Effector memory CD8-positive, alpha-beta T cell (primary cell): Measurements from ENCODE around the gene TSNAXIP1.
A peak's percentile ranks its signal among the peaks of the same experiment; 100 is the strongest.

Experiments used
- ATAC-seq: fragments of 150-1000 bp; cut with Tn5 transposase; replicated peaks from 2 replicates; pipeline ENCODE4 v1.10.0; 2021; ENCODE audit warnings: mild to moderate bottlenecking, moderate library complexity
- DNase-seq, 3 experiments: peaks; one replicate each; pipeline ENCODE4 v3.0.0; 2021
- H3K27ac Mint-ChIP-seq, 2 donors: one replicate each; pipeline ENCODE4 v1.8.0; 2022; ENCODE audit warnings: mild to moderate bottlenecking in 2 of 2, mixed read lengths in 2 of 2, moderate library complexity in 2 of 2
- H3K27me3 Mint-ChIP-seq, 2 donors: one replicate each; pipeline ENCODE4 v1.8.0; 2022; ENCODE audit warnings: mixed read lengths in 2 of 2
- H3K36me3 Mint-ChIP-seq: one replicate; pipeline ENCODE4 v1.8.0; 2022; ENCODE audit warnings: mild to moderate bottlenecking, moderate library complexity, mixed read lengths; ENCODE audit not compliant: insufficient read depth
- H3K4me1 Mint-ChIP-seq, 2 donors: one replicate each; pipeline ENCODE4 v1.8.0; 2022; ENCODE audit warnings: low read depth in 2 of 2, mixed read lengths in 2 of 2
- H3K4me3 Mint-ChIP-seq, 2 donors: one replicate each; pipeline ENCODE4 v1.8.0; 2022; ENCODE audit warnings: mild to moderate bottlenecking in 2 of 2, mixed read lengths in 2 of 2, moderate library complexity in 2 of 2
- H3K9me3 Mint-ChIP-seq, 2 donors: one replicate each; pipeline ENCODE4 v1.8.0; 2022; ENCODE audit warnings: mixed read lengths in 2 of 2

TSNAXIP1 gene

DNA sequence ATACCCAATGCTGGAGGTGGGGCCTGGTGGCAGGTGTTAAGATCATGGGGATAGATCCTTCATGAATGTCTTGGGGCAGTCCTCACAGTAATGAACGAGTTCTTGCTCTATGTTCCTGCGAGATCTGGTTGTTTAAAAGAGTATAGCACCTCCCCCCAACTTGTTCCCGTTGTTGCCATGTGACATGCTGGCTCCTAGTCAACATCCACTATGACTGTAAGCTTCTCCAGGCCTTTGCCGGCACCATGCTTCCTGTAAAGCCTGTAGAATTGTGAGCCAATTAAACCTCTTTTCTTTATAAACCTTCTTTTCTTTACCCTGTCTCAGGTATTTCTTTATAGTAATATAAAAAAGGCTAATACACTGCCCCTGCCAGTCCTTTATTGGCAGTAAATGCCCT lies 33.6 kb upstream of the TSNAXIP1 start:
- Mint-ChIP-seq H3K4me3 (no peak overlapping the region), H3K4me1 (peaks cover 5 to 7% of the 10 kb centered on the region in 2 donors), H3K36me3 (peaks cover 31% of the 10 kb centered on the region), H3K9me3 (no peaks in the 10 kb centered on the region), H3K27ac (no peak overlapping the region), H3K27me3 (no peaks in the 10 kb centered on the region)
- ATAC-seq: no peak
- DNase-seq: no peak

DNA sequence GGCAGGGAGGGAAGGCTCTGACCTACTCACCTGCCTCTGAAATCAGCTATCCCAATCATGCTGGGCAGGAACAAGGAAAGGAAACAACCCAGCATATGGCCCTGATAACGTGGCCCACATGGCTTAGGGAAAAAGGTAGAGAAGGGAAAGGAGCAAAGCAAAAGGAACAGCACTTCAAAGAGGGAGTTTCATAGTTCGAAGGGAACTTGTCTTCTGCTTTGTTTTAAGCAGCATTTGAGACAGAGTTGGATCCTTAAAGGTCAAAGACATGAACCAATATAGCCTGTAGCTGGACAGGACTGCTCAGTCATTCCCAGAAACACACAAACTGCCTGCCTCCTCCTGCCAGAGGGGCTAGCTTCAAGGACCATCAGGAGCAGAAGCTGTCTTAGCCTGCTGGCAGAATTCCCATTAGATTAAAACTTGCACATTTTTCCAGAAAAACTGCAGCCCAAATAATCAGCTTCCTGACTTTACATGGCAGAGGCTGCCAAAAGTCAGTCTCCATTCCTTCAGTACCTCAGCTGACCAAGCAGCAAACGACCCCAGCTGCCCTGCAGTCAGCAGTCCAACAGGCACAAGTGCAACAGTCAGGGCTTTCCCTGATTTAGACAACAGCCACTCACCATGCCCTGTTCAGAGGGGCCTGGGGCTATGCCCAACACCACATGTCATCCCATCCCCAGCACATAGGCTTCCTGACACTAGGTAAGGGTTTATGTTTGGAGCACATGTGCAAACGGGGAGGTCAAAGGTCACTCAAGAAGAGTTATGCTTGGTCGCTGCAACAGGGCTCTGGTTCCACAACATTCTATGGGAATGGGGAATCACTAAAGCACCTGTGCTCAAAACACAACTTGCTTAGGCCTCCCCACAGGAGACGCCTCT lies 32.9 kb upstream of the TSNAXIP1 start:
- H3K9me3 Mint-ChIP-seq: no peaks in the 10 kb centered on the region
- H3K27me3 Mint-ChIP-seq: no peaks in the 10 kb centered on the region
- DNase-seq (no peak), ATAC-seq (no peak)
- peaks cover 5 to 7% of the 10 kb centered on the region in 2 donors for H3K4me1 Mint-ChIP-seq
- H3K4me3 Mint-ChIP-seq: no peak overlapping the region
- H3K27ac Mint-ChIP-seq: peak overlapping the region in 1 of 2 donors; percentile 20
- H3K36me3 Mint-ChIP-seq: peaks cover 30% of the 10 kb centered on the region

DNA sequence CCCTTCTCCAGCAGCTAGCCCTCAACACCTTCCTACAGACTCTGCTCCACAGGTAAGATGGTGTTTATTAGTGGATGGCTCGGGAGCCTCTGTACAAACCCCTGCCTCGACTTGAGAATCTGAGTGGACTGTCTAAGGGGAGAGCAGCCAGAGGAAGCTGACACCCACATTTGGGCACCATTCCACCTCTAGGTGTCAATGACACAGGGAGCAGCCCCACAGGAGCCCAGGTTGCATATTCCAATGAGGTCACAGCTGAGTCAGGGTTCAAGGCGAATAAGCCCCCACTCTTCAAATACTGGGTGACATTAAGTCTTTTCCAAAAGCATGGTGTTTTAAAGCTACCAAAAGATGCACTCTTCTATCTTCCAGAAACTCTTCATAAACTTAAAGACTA lies 32.2 kb upstream of the TSNAXIP1 start:
- Mint-ChIP-seq H3K4me3 (no peak overlapping the region), H3K9me3 (no peaks in the 10 kb centered on the region), H3K36me3 (peaks cover 24% of the 10 kb centered on the region), H3K4me1 (peaks cover 5 to 7% of the 10 kb centered on the region in 2 donors), H3K27me3 (no peaks in the 10 kb centered on the region), H3K27ac (peak overlapping the region in 1 of 2 donors; percentile 20)
- ATAC-seq (no peak), DNase-seq (no peak)

DNA sequence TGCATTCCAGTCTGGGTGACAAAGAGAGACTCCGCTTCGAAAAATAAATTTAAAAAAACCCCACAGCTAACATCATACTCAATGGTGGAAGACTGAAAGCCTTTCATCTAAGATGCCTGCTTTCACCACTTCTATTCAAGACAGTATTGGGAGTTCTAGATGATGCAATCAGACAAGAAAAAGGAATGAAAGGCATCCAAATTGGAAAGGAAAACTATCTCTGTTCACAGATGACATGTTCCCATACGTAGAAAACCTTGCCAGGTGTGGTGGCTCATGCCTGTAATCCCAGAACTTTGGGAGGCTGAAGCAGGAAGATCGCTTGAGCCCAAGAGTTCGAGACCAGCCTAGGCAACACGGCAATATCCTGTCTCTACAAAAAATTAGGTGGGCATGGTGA lies 31.4 kb upstream of the TSNAXIP1 start:
- DNase-seq (no peak), ATAC-seq (no peak)
- no peak overlapping the region for H3K27ac Mint-ChIP-seq
- H3K4me1 Mint-ChIP-seq: peaks cover 8 to 12% of the 10 kb centered on the region in 2 donors
- H3K36me3 Mint-ChIP-seq: peaks cover 27% of the 10 kb centered on the region
- H3K4me3 Mint-ChIP-seq: no peak overlapping the region
- no peaks in the 10 kb centered on the region for H3K9me3 Mint-ChIP-seq
- no peaks in the 10 kb centered on the region for H3K27me3 Mint-ChIP-seq

DNA sequence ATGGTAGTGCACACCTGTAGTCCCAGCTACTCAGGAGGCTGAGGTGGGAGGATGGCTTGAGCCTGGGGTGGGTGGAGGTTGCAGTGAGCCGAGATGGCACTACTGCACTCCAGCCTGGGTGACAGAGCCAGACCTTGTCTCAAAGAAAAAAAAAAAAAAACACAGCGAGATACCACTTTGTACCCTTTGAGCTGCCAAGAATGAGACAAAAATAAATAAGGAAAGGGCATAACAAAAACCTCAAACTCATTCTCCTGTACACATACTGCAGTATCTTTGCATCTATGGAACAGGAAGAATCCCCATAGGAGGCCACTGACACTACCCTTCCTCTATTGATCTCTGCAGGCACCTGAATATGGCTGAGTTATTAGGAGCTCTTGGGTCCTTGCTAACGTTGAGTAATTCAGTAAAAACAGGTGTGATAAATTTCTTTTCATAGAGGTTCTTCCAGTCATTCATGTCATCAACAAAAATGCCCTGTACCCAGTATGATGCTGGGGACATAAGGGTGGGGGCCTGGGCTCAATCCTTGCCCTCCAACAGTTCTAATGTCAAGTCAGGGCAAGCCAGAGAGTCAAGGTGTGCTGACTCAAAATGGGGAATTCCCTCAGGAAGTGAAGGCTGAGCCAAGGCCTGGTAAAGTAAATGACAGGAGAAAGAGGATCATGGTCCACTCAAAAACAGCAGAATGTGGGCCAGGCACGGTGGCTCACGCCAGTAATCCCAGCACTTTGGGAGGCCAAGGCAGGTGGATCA lies 27.3 kb upstream of the TSNAXIP1 start:
- ATAC-seq (no peak), DNase-seq (no peak)
- Mint-ChIP-seq H3K27ac (peak overlapping the region in 1 of 2 donors; percentile 44), H3K36me3 (peaks cover 4% of the 10 kb centered on the region), H3K4me3 (no peak overlapping the region), H3K27me3 (no peaks in the 10 kb centered on the region), H3K4me1 (peaks cover 21% of the 10 kb centered on the region in 2 donors), H3K9me3 (no peaks in the 10 kb centered on the region)

DNA sequence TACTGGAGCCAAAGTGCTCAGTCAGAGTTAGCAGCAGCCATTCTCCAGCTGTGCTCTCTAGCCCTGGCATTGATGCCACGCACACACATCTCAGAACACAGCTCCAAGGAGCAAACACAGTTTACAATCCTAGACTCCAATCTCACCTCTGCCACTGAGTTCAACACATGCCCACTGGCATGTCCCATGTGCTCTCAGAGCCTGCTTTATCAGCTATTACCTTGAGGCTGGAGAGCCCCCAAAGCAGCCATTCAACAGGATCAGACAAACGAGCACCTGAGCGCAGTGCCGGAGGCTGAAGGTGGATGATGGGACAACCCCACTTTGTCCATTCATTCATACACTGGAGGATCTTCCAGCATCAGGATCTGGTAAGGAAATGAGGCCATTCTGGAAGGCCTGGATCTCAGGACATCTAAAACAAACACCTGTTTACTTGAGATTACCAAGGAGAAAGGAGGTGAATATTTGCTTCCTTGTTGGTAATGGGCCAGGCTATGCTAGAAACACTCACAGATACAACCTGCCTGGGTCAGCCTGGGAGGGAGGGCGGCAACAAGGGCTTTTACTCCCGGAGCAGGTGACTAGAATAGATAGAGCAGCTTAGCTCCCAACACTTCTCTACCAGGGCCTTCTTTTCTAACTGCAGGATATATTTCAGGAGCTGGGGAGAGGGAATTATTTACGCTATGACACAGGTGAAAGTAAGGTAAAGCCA lies 25.7 kb upstream of the TSNAXIP1 start:
- H3K9me3 Mint-ChIP-seq: no peaks in the 10 kb centered on the region
- peaks cover 16 to 19% of the 10 kb centered on the region in 2 donors for H3K4me1 Mint-ChIP-seq
- ATAC-seq (no peak), DNase-seq (no peak)
- peaks cover 8% of the 10 kb centered on the region for H3K36me3 Mint-ChIP-seq
- peak overlapping the region in 1 of 2 donors; percentile 28 for H3K4me3 Mint-ChIP-seq
- peak overlapping the region; percentile 86 for H3K27ac Mint-ChIP-seq
- H3K27me3 Mint-ChIP-seq: no peaks in the 10 kb centered on the region

DNA sequence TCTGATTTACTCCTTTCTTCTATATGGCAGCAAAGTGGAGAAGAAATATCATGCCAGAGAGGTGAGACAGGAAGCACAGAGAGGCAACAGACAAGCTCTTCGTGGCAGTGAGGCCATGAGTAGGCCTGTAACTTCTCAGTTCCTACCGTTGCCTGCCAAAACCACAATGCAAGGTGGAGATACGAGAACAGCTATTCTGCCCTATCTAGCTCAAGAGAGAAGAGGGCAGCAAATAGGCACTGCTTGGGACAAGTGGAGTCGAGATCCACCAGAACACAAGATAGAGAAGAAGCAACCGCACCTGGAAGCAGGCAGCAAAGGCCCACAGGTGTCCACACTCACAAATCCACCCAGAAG lies 25.1 kb upstream of the TSNAXIP1 start:
- peak; percentile 42 for ATAC-seq
- Mint-ChIP-seq H3K9me3 (no peaks in the 10 kb centered on the region), H3K4me1 (peaks cover 16 to 20% of the 10 kb centered on the region in 2 donors), H3K36me3 (peaks cover 8% of the 10 kb centered on the region), H3K4me3 (peak overlapping the region in 1 of 2 donors; percentile 28), H3K27me3 (no peaks in the 10 kb centered on the region), H3K27ac (peak overlapping the region; percentile 86)
- DNase-seq: no peak

DNA sequence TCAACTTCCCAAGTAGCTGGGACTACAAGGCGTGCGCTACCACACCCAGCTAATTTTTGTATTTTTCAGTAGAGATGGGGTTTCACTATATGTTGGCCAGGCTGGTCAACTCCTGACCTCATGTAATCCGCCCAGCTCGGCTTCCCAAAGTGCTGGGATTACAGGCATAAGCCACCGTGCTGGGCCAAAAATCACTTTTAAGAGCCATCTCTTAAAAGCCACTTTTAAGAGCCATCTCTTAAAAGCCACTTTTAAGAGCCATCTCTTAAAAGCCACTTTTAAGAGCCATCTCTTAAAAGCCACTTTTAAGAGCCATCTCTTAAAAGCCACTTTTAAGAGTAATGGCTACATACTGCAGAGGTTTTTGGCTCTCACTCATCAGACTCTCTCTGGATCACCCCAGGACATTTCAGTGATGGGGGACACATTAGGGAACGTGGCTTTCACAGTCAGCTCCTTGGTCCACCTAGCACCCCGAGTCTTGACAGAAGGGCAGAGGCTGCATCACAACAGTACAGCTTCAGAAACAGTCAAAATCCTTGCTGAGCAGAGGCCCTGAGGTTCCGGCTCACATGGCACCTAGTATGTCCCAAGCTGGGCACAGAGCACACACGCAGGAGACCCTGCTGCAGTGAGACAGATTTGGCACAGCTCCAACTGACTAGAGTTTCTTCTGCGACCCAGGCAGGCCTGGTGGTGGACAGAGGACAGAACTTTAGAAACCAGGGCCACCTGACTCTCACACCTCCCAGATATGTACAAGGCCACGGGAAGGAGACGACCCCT lies 23.9 kb upstream of the TSNAXIP1 start:
- Mint-ChIP-seq H3K36me3 (peaks cover 11% of the 10 kb centered on the region), H3K9me3 (no peaks in the 10 kb centered on the region), H3K4me1 (peaks cover 16 to 20% of the 10 kb centered on the region in 2 donors), H3K27me3 (no peaks in the 10 kb centered on the region), H3K4me3 (no peak overlapping the region), H3K27ac (no peak overlapping the region)
- DNase-seq: no peak
- ATAC-seq: no peak

DNA sequence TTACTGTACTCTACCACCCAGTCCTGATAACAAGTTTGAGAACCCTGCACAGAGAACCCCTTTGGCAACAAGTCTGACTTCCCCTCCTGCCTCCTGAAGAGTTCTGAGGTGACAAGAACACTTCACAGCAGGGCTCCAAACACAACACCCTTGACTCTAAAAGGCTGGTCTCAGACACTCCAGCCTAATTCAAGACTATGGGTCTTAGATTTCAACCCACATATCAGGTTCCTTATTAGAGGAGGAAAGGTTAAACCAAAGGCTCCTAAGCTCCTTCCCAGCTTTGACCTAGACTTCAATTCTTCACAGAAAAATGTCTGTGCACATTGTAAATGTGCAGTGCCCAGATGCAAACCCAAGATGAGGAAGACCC lies 23.4 kb upstream of the TSNAXIP1 start:
- Mint-ChIP-seq H3K4me1 (peaks cover 16 to 20% of the 10 kb centered on the region in 2 donors), H3K27me3 (no peaks in the 10 kb centered on the region), H3K36me3 (peaks cover 11% of the 10 kb centered on the region), H3K27ac (no peak overlapping the region), H3K4me3 (no peak overlapping the region), H3K9me3 (no peaks in the 10 kb centered on the region)
- DNase-seq (no peak), ATAC-seq (no peak)

DNA sequence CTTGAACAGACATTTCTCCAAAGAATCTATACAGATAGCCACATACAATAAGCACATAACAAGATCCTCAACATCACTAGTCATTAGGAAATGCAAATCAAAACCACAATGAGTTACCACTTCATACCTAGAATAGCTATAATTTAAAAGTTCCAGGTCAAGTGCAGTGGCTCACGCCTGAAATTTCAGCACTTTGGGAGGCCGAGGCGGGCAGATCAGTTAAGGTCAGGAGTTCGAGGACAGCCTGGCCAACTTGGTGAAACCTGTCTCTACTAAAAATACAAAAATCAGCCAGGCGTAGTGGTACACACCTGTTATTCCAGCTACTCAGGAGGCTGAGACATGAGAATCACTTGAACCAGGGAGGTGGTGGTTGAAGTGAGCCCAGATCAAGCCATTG lies 20.2 kb upstream of the TSNAXIP1 start:
- peaks cover 7% of the 10 kb centered on the region for H3K36me3 Mint-ChIP-seq
- H3K4me3 Mint-ChIP-seq: no peak overlapping the region
- H3K27me3 Mint-ChIP-seq: no peaks in the 10 kb centered on the region
- no peaks in the 10 kb centered on the region for H3K9me3 Mint-ChIP-seq
- peaks cover 4 to 5% of the 10 kb centered on the region in 2 donors for H3K4me1 Mint-ChIP-seq
- peak overlapping the region in 1 of 2 donors; percentile 79 for H3K27ac Mint-ChIP-seq
- DNase-seq (no peak), ATAC-seq (no peak)

DNA sequence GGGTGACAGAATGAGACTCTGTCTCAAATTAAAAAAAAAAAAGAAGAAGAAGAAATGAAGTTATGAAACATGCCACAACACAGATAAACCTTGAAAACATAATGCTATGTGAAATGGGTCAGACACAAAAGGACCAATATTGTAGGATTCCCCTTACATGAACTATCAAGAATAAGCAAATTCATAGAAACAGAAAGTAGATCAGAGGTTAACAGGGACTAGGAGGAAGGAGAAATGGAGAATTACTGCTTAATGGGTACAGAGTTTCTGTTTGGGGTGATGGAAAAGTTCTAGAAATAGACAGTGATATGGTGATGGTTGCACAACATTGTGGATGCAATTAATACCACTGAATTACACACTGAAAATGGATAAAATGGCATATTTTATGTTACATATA lies 16.6 kb upstream of the TSNAXIP1 start:
- Mint-ChIP-seq H3K27me3 (no peaks in the 10 kb centered on the region), H3K4me1 (peaks cover 0 to 1% of the 10 kb centered on the region in 2 donors), H3K4me3 (no peak overlapping the region), H3K36me3 (peaks cover 11% of the 10 kb centered on the region), H3K27ac (no peak overlapping the region), H3K9me3 (no peaks in the 10 kb centered on the region)
- DNase-seq: no peak
- no peak for ATAC-seq

DNA sequence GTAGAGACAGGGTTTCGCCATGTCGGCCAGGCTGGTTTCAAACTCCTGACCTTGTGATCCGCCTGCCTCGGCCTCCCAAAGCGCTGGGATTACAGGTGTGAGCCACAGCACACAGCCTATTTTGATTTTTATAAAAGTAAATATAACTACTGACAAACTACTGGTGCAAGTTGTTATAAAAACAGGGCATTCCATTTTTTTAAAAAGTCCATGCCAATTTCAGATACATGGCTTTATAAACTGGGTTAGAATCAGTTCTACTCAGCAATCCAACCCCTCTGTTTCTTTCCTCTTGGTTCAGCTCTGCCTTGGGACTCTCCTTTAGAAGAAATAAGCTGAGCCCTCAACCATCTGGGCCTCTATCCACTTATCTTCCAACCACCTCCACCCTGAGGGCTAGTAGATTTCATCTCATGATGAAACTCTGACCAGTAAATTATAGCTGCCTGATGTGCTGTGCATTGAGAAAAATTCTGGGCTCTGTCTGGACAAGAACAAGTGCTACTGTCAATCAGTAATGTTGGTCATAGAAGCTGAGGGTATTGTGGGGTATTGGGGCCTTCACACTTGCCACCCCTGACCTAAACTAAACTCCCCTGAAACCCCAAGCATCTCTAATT lies 10.5 kb upstream of the TSNAXIP1 start:
- no peak for DNase-seq
- peak overlapping the region; percentile 77 to 84 for H3K27ac Mint-ChIP-seq
- no peak for ATAC-seq
- no peak overlapping the region for H3K4me3 Mint-ChIP-seq
- no peaks in the 10 kb centered on the region for H3K9me3 Mint-ChIP-seq
- H3K27me3 Mint-ChIP-seq: no peaks in the 10 kb centered on the region
- H3K36me3 Mint-ChIP-seq: peaks cover 19% of the 10 kb centered on the region
- H3K4me1 Mint-ChIP-seq: peaks cover 27 to 38% of the 10 kb centered on the region in 2 donors
